ENCODE data around the gene MASTL. TPM values are rescaled to one million over a fixed set of nuclear protein-coding genes. Genes with fewer than 3 reads are reported as not detected.

Gene MASTL
- polyA plus RNA-seq, 3 donors, result 0.65 to 4.9 (median 2.4) TPM

DNA sequence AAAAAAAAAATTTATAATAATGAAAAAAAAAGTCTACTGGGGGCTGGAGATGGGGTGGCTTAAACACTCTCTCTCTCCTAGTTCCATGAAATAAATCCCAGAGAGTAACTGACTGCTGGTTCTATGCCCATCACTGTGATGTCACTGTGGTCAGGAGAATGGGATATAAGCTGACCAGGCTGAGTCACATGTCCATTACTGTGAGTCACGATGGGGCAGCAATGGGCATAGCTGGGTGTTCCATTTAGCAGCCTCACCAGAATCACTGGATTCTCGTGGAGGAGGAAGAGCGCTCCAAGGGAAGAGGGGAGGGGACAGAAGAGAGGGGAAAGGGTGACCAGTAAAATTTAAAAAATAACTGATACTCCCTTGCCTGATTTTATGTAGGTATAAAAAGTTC, 37.1 kb downstream of the MASTL start:
- H3K9me3 Mint-ChIP-seq, result no peaks in the 10 kb centered on the region
- Histone ChIP-seq H3K27me3 (ENCODE audit: control insufficient read depth in 2 of 2, insufficient read depth in 2 of 2, low read length in 2 of 2) (no peaks in the 10 kb centered on the region), H4K20me1 (ENCODE audit: insufficient read depth, low read length) (no peaks in the 10 kb centered on the region), H3K4me2 (replicated peaks; ENCODE audit: extremely low read depth, low read length, poor library complexity, severe bottlenecking) (no peak overlapping the region), H3K4me1 (ENCODE audit: control insufficient read depth in 1 of 2, insufficient read depth in 2 of 2, low read length in 2 of 2) (no peaks in the 10 kb centered on the region), H3K36me3 (replicated peaks in 1 of 2; ENCODE audit: control insufficient read depth in 1 of 2, insufficient read depth in 2 of 2, low read length in 2 of 2) (peaks cover 19 to 45% of the 10 kb centered on the region in 2 donors), H3K4me3 (replicated peaks in 1 of 3; ENCODE audit: low read depth in 2 of 3, low read length in 3 of 3) (no peak overlapping the region), H3K27ac (ENCODE audit: low read depth in 1 of 2, low read length in 2 of 2) (no peak overlapping the region), H3K9ac (ENCODE audit: insufficient read depth, low read length, poor library complexity, severe bottlenecking) (no peak overlapping the region), H3K79me2 (ENCODE audit: insufficient read depth, low read length) (no peaks in the 10 kb centered on the region), H2AFZ (ENCODE audit: insufficient read depth, low read depth, low read length, poor library complexity, severe bottlenecking) (no peak overlapping the region), H3K9me3 (replicated peaks in 1 of 2; ENCODE audit: control insufficient read depth in 1 of 2, insufficient read depth in 1 of 2, low read length in 2 of 2) (no peaks in the 10 kb centered on the region)
- WGBS (ENCODE audit: insufficient coverage), result 78% methylated on average over 2 of the region's 3 CpGs
- no peak overlapping the region for H3K4me3 Mint-ChIP-seq
- peaks cover 17 to 32% of the 10 kb centered on the region in 2 donors for H3K36me3 Mint-ChIP-seq
- intact Hi-C loops (cut with micrococcal nuclease), result no loop called here
- H3K27ac Mint-ChIP-seq, result peak overlapping the region in 5 of 7 donors; percentile 8 to 79 (median 48)
- TF ChIP-seq CTCF (IDR thresholded peaks at IDR 0.05), result no peak
- DNase-seq, result peak; percentile 2 to 60 (median 4)
- no peaks in the 10 kb centered on the region for H3K27me3 Mint-ChIP-seq (ENCODE audit: low read depth in 3 of 3)
- H3K4me1 Mint-ChIP-seq, result no peaks in the 10 kb centered on the region

DNA sequence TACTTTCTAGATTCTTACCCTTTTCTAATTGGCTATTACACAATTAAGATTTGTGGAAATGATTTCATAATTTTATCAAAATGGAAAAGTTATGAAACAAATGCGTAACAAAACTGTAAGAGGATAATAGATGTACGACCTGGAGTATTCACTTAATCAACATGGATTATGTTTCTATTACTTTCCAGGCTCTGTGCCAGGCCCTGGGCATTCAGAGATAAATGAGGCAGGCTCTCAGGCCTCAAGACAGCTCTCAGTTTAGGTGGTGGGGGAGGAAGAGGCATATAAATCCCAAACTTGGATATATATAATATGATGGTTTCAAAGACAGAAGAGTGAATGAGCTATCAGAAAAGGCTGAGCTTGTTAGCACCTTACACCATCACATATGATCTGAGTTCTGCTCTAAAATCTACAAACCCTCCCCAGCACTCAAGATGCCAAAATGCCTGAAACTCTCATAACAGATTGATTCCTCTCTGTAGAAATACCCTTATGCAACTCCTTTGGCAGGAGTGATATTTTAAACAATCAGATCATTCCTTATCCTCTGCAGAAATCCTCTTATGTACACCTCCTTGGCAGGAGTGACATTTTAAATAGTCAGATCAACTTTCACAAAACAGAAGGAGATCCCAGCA, 42.9 kb downstream of the MASTL start:
- no CpG with 5 or more reads among the region's 2 CpGs for WGBS (ENCODE audit: insufficient coverage)
- Histone ChIP-seq H3K4me3 (replicated peaks in 1 of 3; ENCODE audit: low read depth in 2 of 3, low read length in 3 of 3) (no peak overlapping the region), H4K20me1 (ENCODE audit: insufficient read depth, low read length) (no peaks in the 10 kb centered on the region), H3K9me3 (replicated peaks in 1 of 2; ENCODE audit: control insufficient read depth in 1 of 2, insufficient read depth in 1 of 2, low read length in 2 of 2) (no peaks in the 10 kb centered on the region), H3K36me3 (replicated peaks in 1 of 2; ENCODE audit: control insufficient read depth in 1 of 2, insufficient read depth in 2 of 2, low read length in 2 of 2) (peaks cover 62 to 83% of the 10 kb centered on the region in 2 donors), H3K9ac (ENCODE audit: insufficient read depth, low read length, poor library complexity, severe bottlenecking) (no peak overlapping the region), H3K27me3 (ENCODE audit: control insufficient read depth in 2 of 2, insufficient read depth in 2 of 2, low read length in 2 of 2) (no peaks in the 10 kb centered on the region), H3K79me2 (ENCODE audit: insufficient read depth, low read length) (no peaks in the 10 kb centered on the region), H3K4me2 (replicated peaks; ENCODE audit: extremely low read depth, low read length, poor library complexity, severe bottlenecking) (no peak overlapping the region), H3K4me1 (ENCODE audit: control insufficient read depth in 1 of 2, insufficient read depth in 2 of 2, low read length in 2 of 2) (no peaks in the 10 kb centered on the region), H3K27ac (ENCODE audit: low read depth in 1 of 2, low read length in 2 of 2) (no peak overlapping the region), H2AFZ (ENCODE audit: insufficient read depth, low read depth, low read length, poor library complexity, severe bottlenecking) (no peak overlapping the region)
- no peak overlapping the region for H3K4me3 Mint-ChIP-seq
- H3K4me1 Mint-ChIP-seq, result no peaks in the 10 kb centered on the region
- H3K27ac Mint-ChIP-seq, result peak overlapping the region in 1 of 7 donors; percentile 50
- intact Hi-C loops (cut with micrococcal nuclease), result no loop called here
- no peaks in the 10 kb centered on the region for H3K27me3 Mint-ChIP-seq (ENCODE audit: low read depth in 3 of 3)
- no peaks in the 10 kb centered on the region for H3K9me3 Mint-ChIP-seq
- DNase-seq, result no peak
- H3K36me3 Mint-ChIP-seq, result peaks cover 47 to 73% of the 10 kb centered on the region in 2 donors
- TF ChIP-seq CTCF (IDR thresholded peaks at IDR 0.05), result no peak

All from CD14-positive monocyte (primary cell).